Esophagus squamous epithelium (tissue), 4 donors: ENCODE measurements around the gene IKZF3.

ENCODE experiments used
- CTCF ChIP-seq, 6 experiments: fragments of 450-650 bp in 4 of 6; fragments of 200-600 bp in 2 of 6; sonication (generic) in 2 of 6; IDR thresholded peaks; one replicate each; pipeline ENCODE4 v1.5.1; 2016 to 2019; ENCODE audit warnings: antibody characterized with exemption in 6 of 6, mild to moderate bottlenecking in 4 of 6, moderate library complexity in 4 of 6
- POLR2A ChIP-seq, 4 donors: fragments of 450-650 bp; IDR thresholded peaks; one replicate each; pipeline ENCODE4 v1.6.1; 2017; ENCODE audit warnings: antibody characterized with exemption in 4 of 4, mild to moderate bottlenecking in 4 of 4, moderate library complexity in 3 of 4

GRCh38 chr17:39787041-39787440, 77.1 kb downstream of the IKZF3 start:
- TF ChIP-seq POLR2A (IDR thresholded peaks at IDR 0.05), result no peak
- TF ChIP-seq CTCF (IDR thresholded peaks at IDR 0.05), result no peak
